Glomerular visceral epithelial cell (primary cell): Measurements from ENCODE around the gene GLDC.
"Not testable (repeated sequence)": the region's sequence is repeated elsewhere in the genome, so short reads cannot be mapped to it uniquely, and the experiment has no call there.

Experiments
- DNase-seq: peaks from one replicate; pipeline ENCODE4 v3.0.0-alpha.2; 2016; ENCODE audit errors: extremely low spot score

GLDC gene

DNA sequence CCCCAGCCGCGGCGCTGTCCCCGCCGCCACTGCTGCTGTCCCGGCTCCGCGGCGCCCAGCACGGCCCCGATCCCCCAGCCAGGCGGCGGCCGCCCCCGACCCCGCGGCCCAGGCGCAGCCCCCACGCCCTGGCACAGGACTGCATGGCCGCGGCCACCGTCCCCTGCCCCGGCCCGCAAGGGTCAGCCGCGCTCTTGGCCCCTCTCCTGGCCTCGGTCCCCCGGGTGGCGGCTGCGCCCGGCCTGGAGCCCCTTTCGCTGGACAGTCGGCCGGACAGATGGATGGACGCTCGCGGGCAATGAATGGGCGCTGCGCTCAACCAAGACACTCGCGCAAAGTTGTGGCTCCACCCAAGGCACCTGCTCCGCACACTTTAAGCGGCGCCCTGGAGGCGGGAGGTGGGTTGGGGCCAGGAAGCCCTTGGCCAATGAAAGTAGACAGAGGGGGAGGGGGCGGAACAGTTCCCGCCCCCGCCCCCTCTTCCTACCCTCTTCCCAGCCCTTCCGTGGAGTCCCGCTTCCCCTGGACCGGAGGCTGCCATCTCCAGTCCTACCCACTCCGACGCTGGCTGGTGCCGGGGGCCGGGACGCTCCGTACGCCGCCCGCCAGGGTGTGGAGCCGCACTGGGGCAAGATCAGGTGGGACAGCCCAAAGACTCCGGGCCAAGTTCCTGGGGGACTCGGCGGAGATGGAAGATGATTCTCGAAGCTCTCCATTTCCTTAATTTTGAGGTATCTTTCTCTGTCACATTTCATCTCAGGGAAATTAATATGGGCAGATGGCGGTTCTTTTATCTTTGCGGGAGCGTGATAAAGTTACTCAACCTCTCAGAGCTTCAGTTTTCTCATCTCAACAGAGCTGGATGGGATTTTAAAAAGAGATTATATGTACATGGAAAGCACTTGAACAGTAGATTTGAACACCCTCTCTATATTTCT is at the start of gene GLDC:
Gene GLDC (minus strand): TSS at position 375 of the 938 bp plus-strand sequence. CDS start 230 bp downstream, at position 145.
- DNase-seq: peak; percentile 89

DNA sequence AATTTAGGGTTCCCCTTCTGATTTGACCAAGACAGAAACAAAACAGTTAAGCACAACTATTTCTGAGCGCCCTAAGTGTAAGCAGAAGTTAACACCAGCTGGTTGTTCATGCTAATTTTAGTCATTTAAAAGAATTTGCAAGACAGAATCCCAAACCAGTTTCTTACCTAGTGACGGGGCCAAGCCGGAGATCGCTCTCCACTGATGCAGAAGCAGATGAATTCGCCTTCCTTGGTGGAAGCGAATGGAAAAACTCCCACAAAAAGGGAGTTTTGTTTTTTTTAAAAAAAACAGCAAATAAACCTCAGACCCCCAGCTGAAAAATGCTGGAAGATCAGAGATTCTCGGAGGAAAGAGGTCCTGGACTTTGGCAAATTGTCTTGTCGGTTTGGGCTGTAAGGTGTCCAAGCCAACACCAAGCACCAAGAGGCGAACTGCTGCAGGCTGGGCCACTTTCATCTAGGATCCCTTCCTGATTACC is 47.4 kb upstream of the GLDC start:
- no peak for DNase-seq

DNA sequence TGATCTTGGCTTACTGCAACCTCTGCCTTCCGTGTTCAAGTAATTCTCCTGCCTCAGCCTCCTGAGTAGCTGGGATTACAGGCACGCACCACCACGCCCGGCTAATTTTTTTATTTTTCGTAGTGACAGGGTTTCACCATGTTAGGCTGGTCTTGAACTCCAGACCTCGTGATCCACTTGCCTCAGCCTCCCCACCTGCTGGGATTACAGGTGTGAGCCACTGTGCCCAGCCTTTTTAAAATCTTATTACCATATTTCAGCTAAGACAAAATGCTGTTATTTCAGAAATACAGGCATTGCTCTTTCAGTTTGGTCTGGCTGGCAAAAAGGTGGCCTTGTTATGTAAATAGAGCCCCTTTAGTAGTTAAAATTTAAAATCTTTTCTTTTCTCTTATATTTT is 46.9 kb upstream of the GLDC start:
- DNase-seq: no peak

DNA sequence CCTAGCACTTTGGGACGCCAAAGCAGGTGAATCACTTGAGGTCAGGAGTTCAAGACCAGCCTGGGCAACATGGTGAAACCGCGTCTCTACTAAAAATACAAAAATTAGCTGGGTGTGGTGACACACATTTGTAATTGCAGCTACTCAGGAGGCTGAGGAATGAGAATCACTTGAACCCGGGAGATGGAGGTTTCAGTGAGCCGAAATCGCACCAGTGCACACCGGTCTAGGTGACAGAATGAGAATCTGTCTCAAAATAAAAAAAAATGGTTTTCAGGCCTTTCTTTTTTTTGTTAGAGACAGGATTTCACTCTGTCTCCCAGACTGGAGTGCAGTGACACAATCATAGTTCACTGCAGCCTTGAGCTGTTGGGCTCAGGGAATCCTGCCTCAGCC is 45.1 kb upstream of the GLDC start:
- DNase-seq: not testable (repeated sequence)

DNA sequence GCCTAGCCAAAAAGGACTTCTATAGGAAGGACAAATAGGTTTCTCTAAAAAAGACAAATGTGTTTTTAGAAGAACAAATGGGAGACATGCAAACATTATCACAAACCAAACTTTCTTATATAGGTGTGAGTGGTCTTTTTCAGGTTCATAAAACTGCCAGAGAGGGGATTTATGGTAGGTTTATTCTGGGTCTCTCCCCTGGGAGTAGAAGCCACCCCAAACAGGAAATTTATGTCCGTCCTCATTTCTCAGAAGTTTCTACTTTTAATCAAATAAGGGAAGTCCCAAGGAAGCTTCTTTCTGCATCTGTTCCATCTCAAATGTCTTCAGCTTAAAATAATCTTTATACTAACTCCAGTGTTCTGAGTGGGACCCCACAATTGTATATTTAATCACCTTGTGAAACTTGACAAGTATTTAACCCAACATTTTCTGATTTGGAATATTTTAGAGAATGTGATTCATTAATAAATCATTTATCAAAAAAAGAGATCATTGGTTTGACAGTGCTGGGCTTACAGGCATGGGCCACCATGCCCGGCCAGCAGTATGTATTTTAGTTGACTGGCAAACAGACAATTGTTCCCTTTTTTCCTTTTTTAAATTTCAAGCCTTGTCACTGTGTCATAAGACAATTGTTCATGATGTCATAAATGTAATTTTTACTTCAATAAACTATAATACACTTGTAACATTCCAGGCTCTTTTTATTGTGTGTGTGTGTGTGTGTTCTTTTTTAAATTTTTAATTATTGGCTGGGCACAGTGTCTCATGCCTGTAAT is 44.6 kb upstream of the GLDC start:
- DNase-seq: no peak

DNA sequence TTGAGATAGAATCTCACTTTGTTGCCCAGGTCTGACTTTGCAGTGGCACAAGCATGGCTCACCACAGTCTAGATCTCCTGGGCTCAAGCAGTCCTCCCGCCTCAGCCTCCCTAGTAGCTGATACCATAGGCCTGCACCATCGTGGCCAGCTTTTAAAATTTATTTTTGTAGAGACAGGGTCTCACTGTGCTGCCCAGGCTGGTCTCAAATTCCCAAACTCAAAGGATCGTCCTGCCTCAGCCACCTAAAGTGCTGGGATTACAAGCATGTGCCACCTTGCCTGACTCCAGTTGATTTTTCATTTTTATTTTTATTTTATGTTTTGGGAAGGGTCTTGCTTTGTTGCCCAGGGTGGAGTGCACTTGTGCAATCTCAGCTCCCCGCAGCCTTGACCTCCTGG is 41.7 kb upstream of the GLDC start:
- no peak for DNase-seq

DNA sequence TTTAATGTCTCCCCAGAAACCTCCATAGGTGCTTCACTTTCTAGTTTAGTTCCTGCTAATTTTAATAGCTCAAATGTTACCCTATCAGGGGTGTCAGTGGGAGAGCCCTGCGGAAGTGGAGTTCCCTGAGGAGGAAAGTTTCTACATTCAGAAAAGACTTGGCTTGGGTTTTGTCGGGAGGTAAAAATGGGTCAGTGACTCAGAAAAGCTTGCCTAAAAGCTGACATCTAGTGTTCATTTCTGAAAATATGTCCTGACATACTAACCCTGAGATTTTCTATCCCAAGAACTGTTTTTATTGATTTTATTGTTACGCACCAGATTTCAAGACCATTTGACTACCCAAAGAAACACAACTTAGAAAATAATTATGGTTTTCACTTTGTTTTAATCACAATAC is 40.9 kb upstream of the GLDC start:
- peak; percentile 26 for DNase-seq

DNA sequence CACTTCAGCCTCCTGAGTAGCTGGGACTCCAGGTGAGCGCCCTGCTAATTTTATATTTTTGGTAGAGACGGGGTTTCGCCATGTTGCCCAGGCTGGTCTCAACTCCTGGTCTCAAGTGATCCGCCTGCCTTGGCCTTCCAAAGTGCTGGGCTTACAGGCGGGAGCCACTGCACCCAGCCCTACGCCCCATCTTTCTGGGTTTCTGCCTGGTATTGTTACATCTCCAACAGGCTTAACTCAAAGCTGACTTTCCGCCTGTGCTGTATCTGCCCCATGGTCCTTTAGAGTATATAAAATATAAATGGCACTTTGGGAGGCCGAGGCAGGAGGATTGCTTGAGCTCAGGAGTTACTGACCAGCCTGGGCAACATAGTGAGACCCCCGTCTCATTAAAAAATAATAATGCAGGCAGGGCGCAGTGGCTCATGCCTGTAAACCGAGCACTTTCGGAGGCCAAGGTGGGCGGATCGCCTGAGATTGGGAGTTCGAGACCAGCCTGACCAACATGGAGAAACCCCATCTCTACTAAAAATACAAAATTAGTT is 36.5 kb upstream of the GLDC start:
- no peak for DNase-seq

DNA sequence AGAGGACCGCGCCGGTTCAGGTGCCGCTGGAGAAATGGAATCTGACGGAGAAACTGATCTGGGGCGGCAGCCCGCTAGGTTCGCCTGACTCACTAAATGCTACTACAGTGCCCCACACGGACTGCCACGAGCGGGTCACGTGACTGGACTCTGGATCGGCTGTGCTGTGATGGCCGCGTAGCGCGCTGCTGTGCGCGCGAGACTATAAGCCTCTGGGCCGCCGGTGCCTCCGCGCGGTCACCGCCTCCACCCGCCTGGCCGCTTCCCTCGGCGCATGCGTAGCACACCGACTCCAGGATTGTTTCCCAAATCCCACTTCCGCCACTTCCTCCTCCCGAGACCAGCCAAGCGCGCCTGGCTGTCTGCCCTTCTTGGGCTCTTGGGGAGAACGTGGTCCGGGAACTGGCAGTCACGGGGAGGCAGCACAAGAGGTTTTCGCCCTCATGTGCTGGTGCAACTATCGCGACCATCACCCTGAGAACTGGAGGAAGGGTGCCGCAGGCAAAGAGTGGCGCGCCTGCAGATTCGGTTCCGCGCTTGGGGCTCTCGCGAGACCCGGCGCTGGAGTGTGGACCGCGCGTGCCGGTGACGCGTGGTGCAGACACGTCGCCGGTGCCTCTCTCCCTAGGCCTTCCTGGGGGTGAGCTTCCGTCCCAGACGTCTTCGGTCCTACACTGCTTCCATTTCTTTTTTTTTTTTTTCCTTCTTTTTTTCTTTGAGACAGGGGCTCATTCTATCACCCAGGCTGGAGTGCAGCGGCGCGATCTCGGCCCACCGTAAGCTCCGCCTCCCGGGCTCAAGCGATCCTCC is 35.8 kb upstream of the GLDC start:
- peak; percentile 99 for DNase-seq

DNA sequence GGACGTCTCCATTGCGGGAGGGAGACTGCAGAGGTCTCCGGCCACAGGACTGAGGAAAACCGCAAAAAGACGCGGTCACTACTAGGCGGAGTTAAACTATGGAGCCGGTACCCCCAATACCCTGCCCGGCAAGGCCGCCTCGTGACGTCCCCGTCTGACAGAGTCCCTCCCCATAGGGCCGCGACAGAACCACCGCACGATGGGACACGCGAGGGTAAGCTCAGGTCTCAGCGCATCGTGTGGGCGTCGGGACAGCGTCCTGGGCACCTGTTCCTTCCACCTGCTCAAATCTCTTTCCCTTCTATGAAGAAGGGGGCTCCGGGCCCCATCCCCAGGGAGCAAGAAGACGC is 35.2 kb upstream of the GLDC start:
- DNase-seq: peak; percentile 74

DNA sequence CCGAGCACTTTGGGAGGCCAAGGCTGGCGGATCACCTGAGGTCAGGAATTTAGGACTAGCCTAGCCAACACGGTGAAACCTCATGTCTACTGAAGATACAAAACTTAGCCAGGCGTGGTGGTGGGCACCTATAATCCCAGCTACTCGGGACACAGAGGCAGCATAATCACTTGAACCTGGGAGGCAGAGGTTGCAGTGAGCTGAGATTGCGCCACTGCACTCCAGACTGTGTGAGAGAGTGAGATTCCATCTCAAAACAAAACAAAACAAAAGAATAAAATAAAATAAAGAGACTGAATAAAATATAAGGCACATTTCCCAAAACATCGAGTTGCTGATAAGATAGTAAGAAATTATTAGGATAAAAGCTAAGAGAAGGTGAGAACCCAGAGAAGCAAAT is 32.3 kb upstream of the GLDC start:
- DNase-seq: no peak

DNA sequence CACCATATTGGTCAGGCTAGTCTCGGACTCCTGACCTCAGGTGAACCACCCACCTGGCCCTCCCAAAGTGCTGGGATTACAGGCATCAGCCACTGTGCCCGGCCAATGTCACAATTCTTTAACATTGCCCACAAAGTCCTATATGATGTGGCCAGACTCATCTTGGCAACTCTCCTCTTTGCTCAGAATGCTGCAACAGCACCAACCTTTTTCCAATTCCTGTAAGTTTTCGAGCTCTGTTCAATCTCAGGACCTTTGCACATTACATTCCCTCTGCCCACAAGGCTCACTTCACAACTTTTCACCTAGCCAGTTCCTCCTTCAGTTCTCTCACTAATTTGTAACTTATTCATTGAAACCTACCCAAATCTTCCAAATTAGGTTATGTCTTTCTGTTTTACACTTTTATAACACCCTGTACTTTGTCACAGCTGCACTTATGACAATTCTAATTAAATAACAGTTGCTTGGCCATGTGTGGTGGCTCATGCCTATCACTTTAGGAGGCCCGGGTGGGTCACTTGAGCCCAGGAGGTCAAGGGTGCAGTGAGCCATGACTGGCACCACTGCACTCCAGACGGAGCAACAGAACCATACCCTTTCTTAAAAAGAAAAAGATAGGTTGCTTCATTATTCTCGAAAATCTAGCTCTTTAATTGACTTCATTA is 30.9 kb upstream of the GLDC start:
- DNase-seq: no peak

DNA sequence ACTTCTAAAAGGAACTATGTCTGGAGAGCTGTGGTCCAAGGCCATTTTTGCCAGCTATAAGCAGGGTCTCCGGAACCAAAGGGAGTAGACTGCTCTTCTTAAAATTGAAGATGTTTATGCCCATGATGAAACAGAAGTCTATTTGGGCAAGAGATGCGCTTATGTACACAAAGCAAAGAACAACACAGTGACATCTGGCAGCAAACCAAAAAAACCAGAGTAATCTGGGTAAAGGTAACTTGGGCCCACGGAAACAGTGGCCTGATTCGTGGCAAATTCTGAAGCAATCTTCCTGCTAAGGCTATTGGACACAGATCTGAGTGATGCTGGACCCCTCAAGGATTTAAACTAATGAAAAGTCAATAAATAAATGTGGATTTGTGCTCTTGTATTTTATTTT is 29.7 kb upstream of the GLDC start:
- DNase-seq: no peak

DNA sequence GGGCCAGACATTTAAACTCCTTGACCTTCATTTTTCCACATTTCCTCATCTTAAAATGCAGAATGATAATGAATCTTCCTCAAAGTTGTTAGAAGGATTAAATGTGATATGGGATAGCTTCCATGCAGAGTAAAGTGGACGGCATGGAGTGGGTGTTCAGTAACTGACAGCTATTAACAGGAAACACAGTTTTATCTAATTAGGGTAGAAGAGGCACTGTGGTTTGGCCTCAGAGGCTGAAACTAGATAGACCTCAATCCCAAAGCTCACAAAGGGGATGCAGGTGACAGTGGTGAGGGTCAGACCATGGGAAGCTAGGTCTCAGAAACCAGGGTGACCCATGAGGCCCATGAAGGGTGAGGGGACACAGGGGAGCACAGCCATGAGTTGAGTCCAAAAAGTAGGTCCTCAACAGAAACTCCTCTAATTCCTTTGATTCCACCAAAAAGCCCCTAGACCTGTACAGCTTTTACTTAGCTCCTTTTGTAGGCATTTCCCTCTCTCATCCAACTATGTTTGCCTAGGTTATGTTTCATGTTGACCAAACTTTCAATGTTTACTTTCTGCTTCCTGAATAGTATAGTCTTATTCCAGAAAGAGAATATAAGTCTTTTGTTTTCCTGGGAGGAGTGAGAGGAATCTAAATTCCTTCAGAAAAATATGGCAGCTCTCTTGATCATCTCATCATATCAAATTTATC is 27.9 kb upstream of the GLDC start:
- no peak for DNase-seq

DNA sequence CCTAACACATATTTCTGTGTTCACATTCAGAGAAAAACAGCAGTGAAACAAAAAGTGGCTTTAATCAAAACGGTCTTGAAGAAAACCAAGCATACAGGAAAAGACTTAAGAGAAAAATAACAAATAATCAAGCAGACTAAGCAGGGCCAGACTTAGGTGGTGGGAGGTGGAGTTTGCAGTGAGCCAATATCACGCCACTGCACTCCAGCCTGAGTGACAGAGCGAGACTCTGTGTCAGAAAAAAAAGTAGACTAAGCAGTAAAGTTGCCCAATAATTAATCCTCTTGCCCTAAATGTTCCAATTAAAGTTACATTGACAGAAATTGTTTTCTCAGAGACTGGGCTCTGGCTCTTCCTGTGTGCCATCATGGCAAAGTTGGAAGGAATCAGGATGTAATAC is 26.6 kb upstream of the GLDC start:
- DNase-seq: no peak

DNA sequence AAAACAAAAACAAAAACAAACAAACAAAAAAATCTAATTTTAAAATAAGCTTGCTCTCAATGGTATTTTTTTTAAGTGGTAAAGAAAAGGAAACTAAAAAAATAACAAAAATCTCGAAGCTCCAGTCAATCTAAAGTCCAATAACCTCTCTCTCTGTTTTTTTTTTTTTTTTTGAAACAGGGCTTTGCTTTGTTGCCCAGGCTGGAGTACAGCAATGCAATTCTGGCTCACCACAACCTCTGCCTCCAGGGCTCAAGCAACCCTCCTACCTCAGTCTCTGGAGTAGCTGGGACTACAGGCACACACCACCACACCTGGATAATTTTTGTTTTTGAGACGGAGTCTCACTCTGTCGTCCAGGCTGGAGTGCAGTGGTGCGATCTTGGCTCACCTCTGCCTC is 25.9 kb upstream of the GLDC start:
- DNase-seq: no peak

DNA sequence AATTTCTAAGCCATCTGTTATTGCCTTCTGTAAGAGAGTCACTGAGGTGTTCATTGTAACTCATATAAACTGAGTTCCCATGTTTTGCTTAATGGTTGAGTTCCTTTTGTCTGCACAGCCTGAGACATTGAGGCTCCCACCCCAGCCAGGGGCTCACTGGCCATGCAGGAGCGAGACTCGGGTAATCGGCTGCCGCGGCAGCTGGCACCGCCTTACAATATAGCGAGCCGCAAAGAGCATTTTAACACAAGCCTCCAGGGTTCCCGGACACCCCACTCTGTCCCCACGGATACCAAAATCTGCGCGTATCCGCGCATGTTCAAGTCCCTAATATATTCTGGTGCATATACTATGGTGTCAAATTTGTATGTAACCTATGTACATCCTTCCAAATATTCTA is 24.4 kb upstream of the GLDC start:
- DNase-seq: no peak

DNA sequence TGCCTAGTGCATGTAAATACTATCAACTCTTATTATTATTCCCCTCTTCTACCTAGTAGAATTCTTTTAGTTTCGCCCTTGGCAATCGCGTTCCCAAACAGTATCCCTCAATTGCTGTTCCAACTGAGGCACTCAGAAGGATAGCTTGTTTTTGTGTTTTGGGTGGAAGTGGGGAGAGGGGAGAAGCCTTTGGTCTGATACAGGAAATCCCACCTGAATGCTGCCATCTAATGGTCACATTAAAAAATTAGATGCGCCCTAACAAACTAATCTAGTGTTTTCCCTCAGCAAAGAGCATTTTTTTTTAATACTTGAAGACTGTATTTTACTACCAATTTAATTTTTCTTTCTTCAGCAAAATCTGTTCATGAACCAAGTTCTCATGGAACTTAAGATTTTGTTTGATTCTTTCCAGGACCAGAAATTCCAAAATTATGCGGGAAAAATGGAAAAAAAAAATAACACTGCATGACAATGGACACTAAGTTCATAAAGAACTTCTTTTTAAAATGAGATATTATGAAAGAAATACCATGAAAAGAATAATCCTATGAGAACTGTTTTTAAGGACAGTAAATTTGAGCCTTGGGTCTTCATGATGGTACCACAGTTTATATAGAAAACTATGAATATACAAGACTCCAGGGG is 22.2 kb upstream of the GLDC start:
- DNase-seq: peak; percentile 43

DNA sequence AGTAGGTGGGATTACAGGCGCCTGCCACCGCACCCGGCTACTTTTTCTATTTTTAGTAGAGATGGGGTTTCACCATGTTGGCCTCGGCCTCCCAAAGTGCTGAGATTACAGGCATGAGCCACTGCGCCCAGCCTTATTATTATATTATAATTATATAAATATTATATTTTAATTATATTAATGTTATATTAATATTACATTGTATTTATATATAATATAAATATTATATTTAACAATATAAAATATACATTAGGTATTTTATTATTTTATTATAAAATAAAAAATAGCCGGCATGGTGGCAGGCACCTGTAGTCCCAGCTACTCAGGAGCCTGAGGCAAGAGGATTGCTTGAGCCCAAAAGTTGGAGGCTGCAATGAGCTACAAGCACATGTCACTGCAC is 21.6 kb upstream of the GLDC start:
- DNase-seq: no peak

DNA sequence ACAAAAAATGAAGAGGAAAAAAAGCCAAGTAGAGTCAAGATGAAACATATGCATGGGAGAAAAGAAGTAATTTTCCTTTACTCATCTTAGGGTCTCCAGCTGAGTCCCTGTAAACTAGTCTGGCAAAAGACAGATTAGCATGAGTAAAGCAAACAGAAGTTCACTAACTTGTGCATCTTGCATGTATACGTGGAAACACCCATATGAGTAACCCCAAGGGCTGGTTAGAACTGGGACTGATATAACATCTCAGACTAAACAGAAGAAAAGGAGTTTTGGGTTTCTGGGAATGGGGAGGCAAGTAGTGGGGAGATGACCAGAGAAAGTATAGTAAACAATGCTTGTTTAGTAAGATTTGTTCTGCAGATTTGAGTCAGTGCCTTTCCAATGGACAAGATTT is 20.1 kb upstream of the GLDC start:
- DNase-seq: no peak
